CD4-positive, alpha-beta T cell (primary cell): ENCODE results near the gene ANKH. TPM values are rescaled to one million over a fixed set of nuclear protein-coding genes. Genes with fewer than 3 reads are reported as not detected.

Experiments used
- ATAC-seq: fragments of 200-7000 bp; cut with Tn5 transposase; one replicate; pipeline ENCODE4 v1.10.0; 2022; ENCODE audit warnings: mild to moderate bottlenecking; ENCODE audit not compliant: poor library complexity
- CTCF ChIA-PET: fragments of 350-600 bp; sonication (Branson Sonifier 250); formaldehyde crosslinking; loops from one replicate; lab custom pipeline; 2021; ENCODE audit warnings: antibody characterized with exemption, inconsistent platforms; lab: Charles Lee
- POLR2A ChIA-PET: fragments of 350-600 bp; sonication (Branson Sonifier 250); formaldehyde crosslinking; loops from one replicate; lab custom pipeline; 2021; ENCODE audit warnings: antibody characterized with exemption, inconsistent platforms; lab: Charles Lee
- DNase-seq, 14 experiments: peaks; one replicate each; pipeline ENCODE4 v3.0.0-alpha.2; 2013 to 2020; ENCODE audit warnings: mixed read lengths in 2 of 14
- H3K27ac ChIP-seq, 2 donors: one replicate each; pipeline versions ENCODE4 v1.5.1 to v1.7.0; 2013; ENCODE audit warnings: low read length in 2 of 2, low read depth in 1 of 2, mild to moderate bottlenecking in 1 of 2
- H3K27me3 ChIP-seq, 2 experiments: 1 replicate in 1 of 2; 2 replicates in 1 of 2; pipeline versions ENCODE4 v1.6.1 to v1.7.0; 2013; ENCODE audit warnings: low read length in 2 of 2, control low read depth in 1 of 2, mild to moderate bottlenecking in 1 of 2, moderate library complexity in 1 of 2; ENCODE audit not compliant: insufficient read depth in 2 of 2, control insufficient read depth in 1 of 2
- H3K36me3 ChIP-seq: one replicate; pipeline ENCODE4 v1.6.1; 2013; ENCODE audit warnings: low read length, control low read depth; ENCODE audit not compliant: insufficient read depth
- H3K4me1 ChIP-seq: one replicate; pipeline ENCODE4 v1.6.1; 2013; ENCODE audit warnings: low read length, control low read depth; ENCODE audit not compliant: insufficient read depth
- H3K4me3 ChIP-seq: one replicate; pipeline ENCODE4 v1.5.1; 2013; ENCODE audit warnings: mild to moderate bottlenecking, low read length, moderate library complexity
- H3K9me3 ChIP-seq, 2 experiments: 1 replicate in 1 of 2; 2 replicates in 1 of 2; pipeline versions ENCODE4 v1.6.1 to v1.7.0; 2013; ENCODE audit warnings: low read length in 2 of 2, mild to moderate bottlenecking in 2 of 2, control low read depth in 1 of 2, moderate library complexity in 1 of 2; ENCODE audit not compliant: control insufficient read depth in 1 of 2, insufficient read depth in 1 of 2
- H3K27ac Mint-ChIP-seq: one replicate; pipeline ENCODE4 v1.8.0; 2020; ENCODE audit warnings: mixed read lengths
- H3K27me3 Mint-ChIP-seq: one replicate; pipeline ENCODE4 v1.8.0; 2021; ENCODE audit warnings: mixed read lengths
- H3K36me3 Mint-ChIP-seq: one replicate; pipeline ENCODE4 v1.8.0; 2021; ENCODE audit warnings: low read depth, mixed read lengths
- H3K4me1 Mint-ChIP-seq: one replicate; pipeline ENCODE4 v1.8.0; 2021; ENCODE audit warnings: low read depth, mixed read lengths
- H3K4me3 Mint-ChIP-seq: one replicate; pipeline ENCODE4 v1.8.0; 2020; ENCODE audit warnings: mild to moderate bottlenecking, mixed read lengths
- H3K9me3 Mint-ChIP-seq: one replicate; pipeline ENCODE4 v1.8.0; 2020; ENCODE audit warnings: mixed read lengths
- intact Hi-C, 2 experiments: fragments of 100-400 bp; cut with DNase I in 1 of 2; cut with micrococcal nuclease in 1 of 2; formaldehyde crosslinking; loops; one replicate each; pipeline versions ENCODE4 v1.15.1 to v1.9.0; 2023 to 2025; cut with DNase I, micrococcal nuclease
- total RNA-seq, 174 experiments: library from RNA in 2 of 174; stranded (reverse) in 2 of 174; gene quantifications; one replicate each; pipeline ENCODE4 v1.2.3 and lab custom pipeline; 2021 to 2026
- TF ChIP-seq, protein P1 (sequence below): fragments of 200-600 bp; IDR thresholded peaks from one replicate; pipeline ENCODE4 v1.8.0; 2022; ENCODE audit warnings: antibody characterized with exemption, mild to moderate bottlenecking

ANKH gene
- total RNA-seq, 2 experiments from 2014 or later = 69.5 to 72.3 TPM

DNA sequence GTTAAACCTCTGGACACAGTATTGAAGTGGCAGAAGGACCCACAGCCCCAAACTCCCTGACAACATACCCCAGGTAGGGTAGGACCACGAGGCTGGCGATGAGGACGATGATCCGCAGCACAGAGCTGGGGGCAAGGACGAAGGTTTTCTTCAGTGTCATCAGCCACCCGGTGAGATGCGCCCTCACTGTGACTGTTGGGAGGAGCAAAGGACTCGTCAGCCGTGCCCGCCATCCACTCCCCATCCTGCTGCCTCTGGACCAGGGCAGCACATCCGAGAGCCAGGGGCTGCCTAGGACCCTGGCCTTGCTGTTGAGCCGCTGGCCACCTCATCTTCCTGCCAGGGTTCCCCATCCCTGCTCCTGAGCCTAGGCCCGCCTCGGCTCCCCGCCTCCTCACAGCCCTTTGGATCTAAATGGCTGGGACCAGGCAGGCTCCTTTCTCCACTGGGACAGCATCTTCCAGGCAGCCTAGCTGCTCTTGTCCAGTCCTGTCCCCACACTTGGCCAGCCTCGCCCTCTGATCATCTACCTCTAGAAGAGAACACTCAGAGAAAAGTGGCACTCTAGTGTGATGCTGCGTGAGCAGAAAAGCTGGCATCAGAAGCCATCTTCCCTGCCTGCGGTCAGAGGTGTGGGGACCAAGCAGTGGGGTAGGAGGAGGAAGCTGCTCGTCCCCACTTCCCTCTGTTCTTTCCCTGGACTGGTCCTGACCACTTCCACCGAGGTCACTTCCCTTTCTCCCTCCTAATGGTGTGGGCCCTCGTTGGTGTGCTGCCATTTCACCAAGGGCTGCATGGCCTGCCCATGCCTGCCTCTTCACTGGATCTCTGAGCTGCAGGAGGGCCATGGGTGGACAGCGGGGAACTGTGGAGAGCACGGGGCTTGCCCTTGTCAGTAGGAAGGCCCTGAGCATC, 157.8 kb downstream of the ANKH start:
- no peaks in the 10 kb centered on the region for H3K9me3 ChIP-seq
- DNase-seq (no peak), ATAC-seq (no peak)
- no peak overlapping the region for H3K4me3 ChIP-seq
- no peaks in the 10 kb centered on the region for H3K27me3 ChIP-seq
- peaks cover 13% of the 10 kb centered on the region for H3K4me1 ChIP-seq
- H3K4me3 Mint-ChIP-seq = no peak overlapping the region
- peaks cover 90% of the 10 kb centered on the region for H3K36me3 ChIP-seq
- peaks cover 30% of the 10 kb centered on the region for H3K4me1 Mint-ChIP-seq
- ChIA-PET POLR2A (no interaction called here), CTCF (interaction anchor here (0.7 kb wide), 1 partner anchor 11 kb away, joined by 4 read pairs; no protein-coding TSS in a partner anchor)
- H3K9me3 Mint-ChIP-seq = no peaks in the 10 kb centered on the region
- peaks cover 93% of the 10 kb centered on the region for H3K36me3 Mint-ChIP-seq
- H3K27ac Mint-ChIP-seq = peak overlapping the region; percentile 96
- intact Hi-C loops = no loop called here
- TF ChIP-seq, protein P1, sequence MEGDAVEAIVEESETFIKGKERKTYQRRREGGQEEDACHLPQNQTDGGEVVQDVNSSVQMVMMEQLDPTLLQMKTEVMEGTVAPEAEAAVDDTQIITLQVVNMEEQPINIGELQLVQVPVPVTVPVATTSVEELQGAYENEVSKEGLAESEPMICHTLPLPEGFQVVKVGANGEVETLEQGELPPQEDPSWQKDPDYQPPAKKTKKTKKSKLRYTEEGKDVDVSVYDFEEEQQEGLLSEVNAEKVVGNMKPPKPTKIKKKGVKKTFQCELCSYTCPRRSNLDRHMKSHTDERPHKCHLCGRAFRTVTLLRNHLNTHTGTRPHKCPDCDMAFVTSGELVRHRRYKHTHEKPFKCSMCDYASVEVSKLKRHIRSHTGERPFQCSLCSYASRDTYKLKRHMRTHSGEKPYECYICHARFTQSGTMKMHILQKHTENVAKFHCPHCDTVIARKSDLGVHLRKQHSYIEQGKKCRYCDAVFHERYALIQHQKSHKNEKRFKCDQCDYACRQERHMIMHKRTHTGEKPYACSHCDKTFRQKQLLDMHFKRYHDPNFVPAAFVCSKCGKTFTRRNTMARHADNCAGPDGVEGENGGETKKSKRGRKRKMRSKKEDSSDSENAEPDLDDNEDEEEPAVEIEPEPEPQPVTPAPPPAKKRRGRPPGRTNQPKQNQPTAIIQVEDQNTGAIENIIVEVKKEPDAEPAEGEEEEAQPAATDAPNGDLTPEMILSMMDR = no peak
- H3K27ac ChIP-seq = no peak overlapping the region
- no peaks in the 10 kb centered on the region for H3K27me3 Mint-ChIP-seq

DNA sequence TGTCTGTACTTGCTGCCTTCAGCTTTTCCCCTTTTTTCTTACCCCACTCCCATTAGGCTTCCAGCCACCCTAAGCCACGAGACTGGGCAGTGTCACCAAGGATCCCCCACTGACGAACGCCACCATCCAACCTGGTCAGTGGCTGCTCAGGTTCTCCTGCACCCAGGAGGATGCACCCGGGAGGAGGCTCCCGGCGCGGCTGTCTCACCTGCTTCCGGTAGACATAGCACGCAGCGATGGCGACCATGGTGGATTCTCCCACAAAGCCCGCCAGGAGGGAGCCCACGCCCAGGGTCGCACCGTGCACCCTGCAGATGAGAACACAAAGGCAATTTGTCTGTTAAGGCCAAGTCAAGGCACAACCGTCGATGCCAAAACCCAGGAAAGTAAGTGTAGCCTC, 158.9 kb downstream of the ANKH start:
- Mint-ChIP-seq H3K36me3 (peaks cover 93% of the 10 kb centered on the region), H3K9me3 (no peaks in the 10 kb centered on the region), H3K27me3 (no peaks in the 10 kb centered on the region), H3K27ac (peak overlapping the region; percentile 96), H3K4me1 (peaks cover 39% of the 10 kb centered on the region), H3K4me3 (no peak overlapping the region)
- no peak overlapping the region for H3K4me3 ChIP-seq
- peaks cover 23% of the 10 kb centered on the region for H3K4me1 ChIP-seq
- DNase-seq (no peak), ATAC-seq (no peak)
- H3K9me3 ChIP-seq = no peaks in the 10 kb centered on the region
- CTCF ChIA-PET = interaction anchor here (0.7 to 1.9 kb wide), 2 partner anchors 9 to 27 kb away, joined by 4 read pairs; no protein-coding TSS in a partner anchor
- H3K36me3 ChIP-seq = peaks cover 87% of the 10 kb centered on the region
- no peak overlapping the region for H3K27ac ChIP-seq
- no peaks in the 10 kb centered on the region for H3K27me3 ChIP-seq
- TF ChIP-seq, protein P1 = no peak
- POLR2A ChIA-PET = no interaction called here
- intact Hi-C loops = no loop called here

DNA sequence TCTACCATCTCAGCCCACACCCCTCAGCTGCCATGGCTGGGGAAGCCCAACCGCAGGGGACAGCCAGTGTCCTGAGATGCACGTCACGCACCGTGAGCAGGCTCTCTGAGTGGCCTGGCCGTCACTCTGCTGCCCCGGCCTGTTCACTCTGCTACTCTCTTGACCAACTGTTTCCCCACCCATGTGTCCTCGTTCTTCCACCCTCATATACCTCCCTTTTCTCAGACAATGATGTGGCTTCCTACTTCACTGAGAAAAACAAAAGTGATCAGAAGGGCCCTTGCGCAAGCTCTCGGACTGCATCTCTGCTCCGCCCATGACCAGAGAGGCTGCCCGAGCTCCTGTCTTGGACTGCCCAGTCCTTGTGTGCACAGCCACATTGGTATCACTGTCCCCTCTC, 159.4 kb downstream of the ANKH start:
- peak overlapping the region; percentile 96 for H3K27ac Mint-ChIP-seq
- POLR2A ChIA-PET = no interaction called here
- H3K4me3 Mint-ChIP-seq = no peak overlapping the region
- H3K4me1 Mint-ChIP-seq = peaks cover 44% of the 10 kb centered on the region
- Histone ChIP-seq H3K36me3 (peaks cover 82% of the 10 kb centered on the region), H3K9me3 (no peaks in the 10 kb centered on the region), H3K27me3 (no peaks in the 10 kb centered on the region), H3K4me3 (no peak overlapping the region), H3K27ac (no peak overlapping the region), H3K4me1 (peaks cover 29% of the 10 kb centered on the region)
- CTCF ChIA-PET = interaction anchor here (1.9 kb wide), 1 partner anchor 27 kb away, joined by 4 read pairs; no protein-coding TSS in a partner anchor
- no peaks in the 10 kb centered on the region for H3K27me3 Mint-ChIP-seq
- H3K9me3 Mint-ChIP-seq = no peaks in the 10 kb centered on the region
- peaks cover 88% of the 10 kb centered on the region for H3K36me3 Mint-ChIP-seq
- TF ChIP-seq, protein P1 = no peak
- ATAC-seq (no peak), DNase-seq (no peak)
- intact Hi-C loops = no loop called here
